NCI-H460 (cell line): Measurements from ENCODE around the gene TGM6. TPM values are rescaled to one million over a fixed set of nuclear protein-coding genes. Genes with fewer than 3 reads are reported as not detected.

Experiments
- DNase-seq: peaks from one replicate; pipeline ENCODE4 v3.0.0-alpha.2; 2016; ENCODE audit warnings: low read depth; ENCODE audit errors: extremely low read depth
- polyA plus RNA-seq: library from polyadenylated mRNA; depleted of rRNA; stranded (reverse); fragments of >200 nt; gene quantifications from 2 replicates; pipeline ENCODE4 v1.2.3, GENCODE V29; 2014; cell fraction: nucleus; rRNA removed
- total RNA-seq: library from RNA; depleted of rRNA; stranded (reverse); fragments of >200 nt; shearing (Covaris generic); gene quantifications from 2 replicates; pipeline ENCODE4 v1.2.3, GENCODE V29; 2014; rRNA removed

Gene TGM6
- not detected in 2 replicates for total RNA-seq
- polyA plus RNA-seq, result not detected in 2 replicates

GRCh38 chr20:2380601-2381000 lies at the start of gene TGM6:
Gene TGM6, plus strand, starts transcription at chr20:2380901. Its CDS starts 68 bp downstream, at chr20:2380969.
- DNase-seq, result no peak

DNA sequence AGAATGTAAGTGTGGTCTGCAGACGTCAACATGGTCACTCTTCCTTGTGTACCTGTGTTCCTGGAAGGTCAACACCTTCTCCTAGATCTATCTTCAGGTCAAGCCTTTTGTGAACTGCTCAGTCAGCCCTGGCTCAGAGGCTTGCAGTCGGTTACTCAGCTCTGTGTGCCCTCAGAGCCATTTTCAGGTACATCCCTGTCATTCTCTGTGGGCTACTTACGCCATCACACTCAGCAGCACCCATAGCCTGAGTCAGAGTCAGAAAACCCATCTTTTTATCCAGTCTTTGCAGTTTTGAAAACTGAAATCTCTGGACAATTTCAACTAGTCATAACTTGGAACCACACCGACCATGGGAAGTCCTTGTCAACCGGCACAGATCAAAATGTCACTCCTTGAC lies 49.6 kb upstream of the TGM6 start:
- no peak for DNase-seq

- DNase-seq, result no peak
These were observed 48.7 kb upstream of the TGM6 start for GRCh38 chr20:2331901-2332565.

- no peak for DNase-seq
These were observed 48.0 kb upstream of the TGM6 start for GRCh38 chr20:2332711-2333110.

- DNase-seq, result no peak
These were observed 46.9 kb upstream of the TGM6 start for GRCh38 chr20:2333821-2334220.

- DNase-seq, result no peak
These were observed 45.4 kb upstream of the TGM6 start for GRCh38 chr20:2335096-2335870.

DNA sequence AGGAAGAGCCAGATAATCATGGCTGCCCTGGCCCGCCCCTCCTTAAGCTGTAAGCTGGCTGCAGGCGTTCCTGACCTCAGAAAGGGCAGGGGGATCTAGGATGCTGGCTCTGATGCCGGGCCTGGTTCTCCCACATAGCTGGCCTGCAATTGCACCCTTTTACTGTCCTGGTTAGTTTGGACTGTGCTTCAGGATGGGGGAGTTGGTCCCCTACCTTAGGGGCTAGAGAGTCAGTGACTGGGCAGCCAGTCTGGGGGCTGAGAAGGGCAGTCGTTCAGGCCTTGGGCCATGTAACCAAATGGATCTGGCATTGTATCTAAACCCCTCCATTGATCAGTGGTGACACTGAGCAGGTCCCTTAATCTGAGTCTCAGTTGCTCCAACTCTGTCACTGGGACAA lies 44.2 kb upstream of the TGM6 start:
- no peak for DNase-seq

DNA sequence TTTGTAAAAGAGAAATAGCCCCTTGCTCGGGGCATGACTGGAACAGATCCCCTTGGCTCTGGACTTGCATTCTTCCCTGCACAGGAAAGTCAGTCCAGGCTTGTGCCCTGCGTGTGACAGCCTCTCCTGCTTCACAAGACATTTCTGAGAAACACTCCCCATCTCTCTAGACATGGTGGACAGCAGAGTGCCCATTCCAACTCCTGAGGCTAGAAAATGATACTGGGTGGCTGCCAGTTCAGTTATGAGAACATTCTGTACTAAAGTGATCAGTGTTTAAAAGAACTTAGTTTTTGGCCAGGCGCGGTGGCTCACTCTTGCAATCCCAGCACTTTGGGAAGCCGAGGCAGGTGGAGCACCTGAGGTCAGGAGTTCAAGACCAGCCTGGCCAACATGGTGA lies 43.6 kb upstream of the TGM6 start:
- DNase-seq, result no peak

- DNase-seq, result no peak
These were observed 42.2 kb upstream of the TGM6 start for GRCh38 chr20:2338411-2339066.

- no peak for DNase-seq
These were observed 40.6 kb upstream of the TGM6 start for GRCh38 chr20:2340136-2340535.

DNA sequence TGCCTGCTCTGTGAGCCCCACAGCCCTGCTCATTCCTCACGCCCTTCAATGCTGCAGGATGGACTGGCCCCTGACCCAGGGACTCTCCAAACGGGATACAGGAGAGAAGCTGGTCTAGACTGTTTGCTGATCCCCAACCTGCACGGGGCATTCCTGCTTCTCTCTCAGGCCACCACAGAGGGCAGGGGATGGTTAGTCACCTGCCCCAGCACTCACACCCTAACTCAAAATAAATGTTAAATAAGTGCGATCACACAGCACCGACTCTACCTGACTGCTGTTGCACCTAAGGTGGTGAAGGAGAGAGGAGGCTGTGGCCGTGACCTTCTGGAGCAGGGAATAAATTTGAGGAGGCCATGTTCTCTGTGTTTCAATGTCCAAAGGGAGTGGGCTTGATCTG lies 39.9 kb upstream of the TGM6 start:
- DNase-seq, result no peak

DNA sequence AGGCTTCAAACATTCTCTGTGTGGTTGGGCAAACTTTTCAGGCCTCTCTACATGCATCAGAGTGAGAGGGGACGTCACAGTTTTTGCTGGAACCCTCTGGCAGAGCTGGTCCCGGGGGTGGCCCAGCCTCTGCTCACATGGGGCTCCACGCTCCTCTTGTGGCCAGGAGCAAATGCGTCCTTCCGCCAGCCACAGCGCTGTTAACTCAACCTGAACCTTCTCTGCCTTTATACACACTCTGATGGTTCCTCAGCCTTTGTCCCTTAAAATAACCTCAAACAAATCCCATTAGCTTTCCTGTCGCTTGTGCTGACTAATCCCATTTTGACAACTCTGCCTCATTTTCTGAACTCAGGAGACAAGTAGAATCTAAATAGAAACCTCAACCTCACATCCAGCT lies 39.4 kb upstream of the TGM6 start:
- no peak for DNase-seq

GRCh38 chr20:2342243-2342642 lies 38.5 kb upstream of the TGM6 start:
- DNase-seq, result no peak

DNA sequence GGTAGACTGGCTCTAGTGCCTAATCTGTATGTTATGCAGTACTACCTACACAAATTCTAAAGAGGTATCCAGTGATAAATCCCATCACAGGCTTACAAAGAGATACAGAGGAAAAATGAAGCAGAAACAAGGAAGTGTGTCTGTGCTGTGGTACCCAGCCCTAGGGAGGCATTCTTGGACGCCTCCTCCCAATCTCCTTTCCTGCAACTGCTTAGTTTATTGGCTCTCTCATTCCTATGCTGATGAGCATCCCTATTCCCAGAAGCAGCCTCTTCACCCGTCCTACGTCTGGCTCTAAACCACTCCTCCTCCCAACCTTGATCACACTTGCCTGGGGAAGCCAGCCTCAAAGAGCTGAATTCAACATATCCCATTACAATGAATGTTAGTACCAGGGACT lies 34.5 kb upstream of the TGM6 start:
- no peak for DNase-seq

- DNase-seq, result no peak
These were observed 32.4 kb upstream of the TGM6 start for GRCh38 chr20:2348336-2348735.

- DNase-seq, result no peak
These were observed 30.9 kb upstream of the TGM6 start for GRCh38 chr20:2349801-2350200.

GRCh38 chr20:2350606-2351005 lies 30.1 kb upstream of the TGM6 start:
- DNase-seq, result no peak

DNA sequence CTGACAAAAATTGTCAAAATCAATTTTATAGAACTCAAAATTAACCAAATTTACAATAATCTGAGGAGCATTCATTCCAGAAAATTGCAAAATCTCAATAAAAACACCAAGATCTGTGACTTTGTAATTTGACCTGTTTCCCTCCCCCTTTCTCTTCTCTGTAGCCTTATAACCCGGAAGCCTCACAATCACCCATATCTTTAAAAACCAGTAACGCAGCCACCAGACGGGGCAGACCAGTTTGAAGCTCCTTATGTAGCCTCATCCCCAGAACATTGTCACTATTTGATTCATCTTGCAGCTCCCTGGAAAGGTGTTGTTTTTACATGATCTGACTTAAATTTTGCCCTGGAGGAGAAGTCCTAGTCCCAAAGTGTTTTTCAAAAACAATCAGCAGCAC lies 27.5 kb upstream of the TGM6 start:
- no peak for DNase-seq

DNA sequence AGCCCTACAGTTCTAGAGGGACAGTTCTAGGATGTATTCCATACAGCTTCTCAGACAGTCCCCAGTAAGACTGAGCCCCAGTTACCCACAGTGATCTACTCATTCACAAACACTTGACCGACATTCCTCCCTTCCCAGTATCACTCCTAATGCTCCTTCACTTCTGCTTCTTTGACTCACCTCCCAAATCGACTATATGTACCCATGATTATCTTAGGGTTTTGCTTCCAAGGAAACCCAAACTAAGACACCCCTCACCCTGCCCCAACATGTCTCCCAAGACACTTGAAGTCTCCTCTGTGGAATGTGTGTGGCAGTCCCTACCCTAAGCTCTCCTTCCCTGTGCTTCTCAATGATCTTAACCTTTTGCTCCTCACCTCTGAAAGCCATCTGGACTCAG lies 23.6 kb upstream of the TGM6 start:
- DNase-seq, result no peak

- DNase-seq, result no peak
These were observed 22.7 kb upstream of the TGM6 start for GRCh38 chr20:2358006-2358405.

DNA sequence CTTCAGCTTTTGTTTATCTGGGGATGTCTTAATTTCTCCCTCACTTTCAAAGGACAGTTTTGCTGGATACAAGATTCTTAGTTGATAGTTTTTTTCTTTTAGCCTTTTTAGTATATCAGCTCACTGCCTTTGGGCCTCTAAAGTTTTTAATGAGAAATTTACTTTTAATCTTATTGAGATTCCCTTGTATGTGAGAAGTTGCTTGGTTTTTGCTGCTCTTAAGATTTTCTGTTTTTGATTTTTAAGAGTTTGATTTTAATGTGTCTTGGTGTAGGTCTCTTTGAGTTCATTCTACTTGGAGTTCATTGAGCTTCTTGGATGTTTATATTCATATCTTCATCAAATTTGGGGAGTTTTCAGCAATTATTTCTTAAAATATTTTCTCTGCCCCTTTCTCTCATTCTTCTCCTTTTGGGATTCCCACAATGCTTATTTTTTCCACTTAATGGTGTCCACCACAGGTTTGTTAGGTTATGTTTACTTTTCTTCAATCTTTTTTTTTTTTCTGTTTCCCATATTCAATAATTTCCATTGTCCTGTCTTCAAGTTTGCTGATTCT lies 19.6 kb upstream of the TGM6 start:
- DNase-seq, result no peak
